ENCODE data around the gene TXLNG. TPM values are rescaled to one million over a fixed set of nuclear protein-coding genes. Genes with fewer than 3 reads are reported as not detected.

Gene TXLNG
- total and polyA plus RNA-seq, 2 donors (not counting 3 experiments of a cell fraction or from before 2014, with no cell fraction given): 6.8 to 7.6 TPM

GRCh38 chrX:16739574-16739973, 46.7 kb upstream of the TXLNG start:
- dilution Hi-C loops (cut with MboI; ENCODE audit: extremely low pct_ligation_motif_present, low sequenced_read_pairs): no loop called here
- H3K27ac ChIP-seq (ENCODE audit: insufficient read depth, low read depth, low read length): no peak overlapping the region
- CTCF ChIA-PET: no interaction called here

More at GRCh38 chrX:16739574-16739973, 46.7 kb upstream of the TXLNG start:
- DNase-seq (ENCODE audit: low read depth, low spot score): no peak
- Histone ChIP-seq H2AFZ (ENCODE audit: low read depth, low read length) (no peak overlapping the region), H3K9ac (replicated peaks; ENCODE audit: extremely low read depth, insufficient read depth, low read length) (no peak overlapping the region), H3K36me3 (ENCODE audit: control insufficient read depth in 2 of 2, extremely low read depth in 1 of 2, insufficient read depth in 2 of 2, low read length in 2 of 2) (peaks cover 0 to 10% of the 10 kb centered on the region in 2 experiments), H3K79me2 (ENCODE audit: control insufficient read depth, insufficient read depth, low read length) (no peaks in the 10 kb centered on the region), H3K9me3 (replicated peaks; ENCODE audit: control insufficient read depth, insufficient read depth, low read length) (no peaks in the 10 kb centered on the region), H4K20me1 (replicated peaks; ENCODE audit: control insufficient read depth, extremely low read depth, insufficient read depth, low read length) (no peaks in the 10 kb centered on the region), H3K4me3 (replicated peaks in 1 of 3; ENCODE audit: insufficient read depth in 1 of 3, low read depth in 1 of 3, low read length in 3 of 3) (no peak overlapping the region), H3K4me1 (ENCODE audit: control insufficient read depth, extremely low read depth, insufficient read depth, low read length) (no peaks in the 10 kb centered on the region), H3K4me2 (ENCODE audit: insufficient read depth, low read length) (no peak overlapping the region), H3K27me3 (ENCODE audit: control insufficient read depth in 2 of 2, insufficient read depth in 2 of 2, low read length in 2 of 2) (no peaks in the 10 kb centered on the region), H3K9me1 (replicated peaks; ENCODE audit: control insufficient read depth, extremely low read depth, insufficient read depth, low read length) (no peaks in the 10 kb centered on the region)
- BruUV-seq (replicated peaks): no TSS peak
- intact Hi-C loops (cut with micrococcal nuclease): no loop called here
- no peak for FAIRE-seq
- TF ChIP-seq JUN (IDR thresholded peaks at IDR 0.05; ENCODE audit: borderline replicate concordance, insufficient read depth, insufficient read length, low read depth): no peak
- no peak for TF ChIP-seq FOS (IDR thresholded peaks at IDR 0.05; ENCODE audit: borderline replicate concordance, insufficient read depth, low read length)
- TF ChIP-seq MAX (IDR thresholded peaks at IDR 0.05; ENCODE audit: insufficient read depth, insufficient read length): no peak
- TF ChIP-seq POLR2A (IDR thresholded peaks at IDR 0.05; ENCODE audit: low read depth, low read length): no peak
- TF ChIP-seq EZH2 (IDR thresholded peaks at IDR 0.05; ENCODE audit: borderline replicate concordance, low read depth, low read length, severe bottlenecking): no peak
- no peak for TF ChIP-seq GATA2 (IDR thresholded peaks at IDR 0.05; ENCODE audit: insufficient read depth, insufficient read length, low read depth, low read length)
- no peak for TF ChIP-seq POLR2AphosphoS5 (IDR thresholded peaks at IDR 0.05; ENCODE audit: insufficient read depth, low read depth, low read length)
- TF ChIP-seq MYC (IDR thresholded peaks at IDR 0.05; ENCODE audit: low read depth, low read length): no peak
- TF ChIP-seq, protein P1, sequence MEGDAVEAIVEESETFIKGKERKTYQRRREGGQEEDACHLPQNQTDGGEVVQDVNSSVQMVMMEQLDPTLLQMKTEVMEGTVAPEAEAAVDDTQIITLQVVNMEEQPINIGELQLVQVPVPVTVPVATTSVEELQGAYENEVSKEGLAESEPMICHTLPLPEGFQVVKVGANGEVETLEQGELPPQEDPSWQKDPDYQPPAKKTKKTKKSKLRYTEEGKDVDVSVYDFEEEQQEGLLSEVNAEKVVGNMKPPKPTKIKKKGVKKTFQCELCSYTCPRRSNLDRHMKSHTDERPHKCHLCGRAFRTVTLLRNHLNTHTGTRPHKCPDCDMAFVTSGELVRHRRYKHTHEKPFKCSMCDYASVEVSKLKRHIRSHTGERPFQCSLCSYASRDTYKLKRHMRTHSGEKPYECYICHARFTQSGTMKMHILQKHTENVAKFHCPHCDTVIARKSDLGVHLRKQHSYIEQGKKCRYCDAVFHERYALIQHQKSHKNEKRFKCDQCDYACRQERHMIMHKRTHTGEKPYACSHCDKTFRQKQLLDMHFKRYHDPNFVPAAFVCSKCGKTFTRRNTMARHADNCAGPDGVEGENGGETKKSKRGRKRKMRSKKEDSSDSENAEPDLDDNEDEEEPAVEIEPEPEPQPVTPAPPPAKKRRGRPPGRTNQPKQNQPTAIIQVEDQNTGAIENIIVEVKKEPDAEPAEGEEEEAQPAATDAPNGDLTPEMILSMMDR (IDR thresholded peaks at IDR 0.05; ENCODE audit: extremely low read depth in 1 of 2, insufficient read depth in 1 of 2, low read depth in 1 of 2, low read length in 2 of 2): no peak
- POLR2A ChIA-PET: interaction anchor here (1.1 kb wide), 1 partner anchor 21 kb away, joined by 3 read pairs; no protein-coding TSS in a partner anchor

Measured in endothelial cell of umbilical vein (primary cell).